ENCODE data around the gene RCOR1. TPM values are rescaled to one million over a fixed set of nuclear protein-coding genes. Genes with fewer than 3 reads are reported as not detected.

RCOR1 gene
- total RNA-seq, 2 experiments from 2014 or later: 16.1 to 16.2 TPM

DNA sequence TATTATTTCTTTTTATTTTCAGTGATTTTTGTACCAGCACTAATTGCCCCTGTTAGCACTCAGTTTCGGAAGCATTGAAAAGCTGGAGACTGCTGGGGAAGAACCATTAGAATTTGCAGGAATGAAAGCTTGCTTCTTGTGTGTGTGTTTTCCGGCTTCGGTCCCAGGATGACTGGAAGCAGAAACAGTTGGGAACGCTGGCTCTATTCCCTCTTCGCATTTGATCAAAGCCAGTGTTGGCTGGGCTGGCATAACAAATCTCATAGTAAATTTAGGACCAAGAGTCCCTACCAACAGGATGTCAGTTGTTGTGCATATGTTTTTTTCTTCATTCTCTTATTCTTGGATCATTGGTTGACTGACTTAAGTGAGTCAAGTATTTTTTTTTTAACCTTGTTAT is 131.2 kb downstream of the RCOR1 start:
- ATAC-seq (no peak), DNase-seq (no peak)
- no peaks in the 10 kb centered on the region for H3K9me3 Mint-ChIP-seq
- peaks cover 27% of the 10 kb centered on the region for H3K36me3 Mint-ChIP-seq (ENCODE audit: low read depth)
- H3K27ac Mint-ChIP-seq: no peak overlapping the region
- CTCF ChIA-PET: interaction anchor here (2.7 kb wide), 1 partner anchor 29 kb away, joined by 7 read pairs; no protein-coding TSS in a partner anchor
- no peak overlapping the region for H3K4me3 Mint-ChIP-seq
- POLR2A ChIA-PET: no interaction called here
- H3K4me1 Mint-ChIP-seq (ENCODE audit: low read depth): no peaks in the 10 kb centered on the region
- H3K27me3 Mint-ChIP-seq: no peaks in the 10 kb centered on the region
- intact Hi-C loops (cut with micrococcal nuclease): no loop called here
- TF ChIP-seq, protein P1, sequence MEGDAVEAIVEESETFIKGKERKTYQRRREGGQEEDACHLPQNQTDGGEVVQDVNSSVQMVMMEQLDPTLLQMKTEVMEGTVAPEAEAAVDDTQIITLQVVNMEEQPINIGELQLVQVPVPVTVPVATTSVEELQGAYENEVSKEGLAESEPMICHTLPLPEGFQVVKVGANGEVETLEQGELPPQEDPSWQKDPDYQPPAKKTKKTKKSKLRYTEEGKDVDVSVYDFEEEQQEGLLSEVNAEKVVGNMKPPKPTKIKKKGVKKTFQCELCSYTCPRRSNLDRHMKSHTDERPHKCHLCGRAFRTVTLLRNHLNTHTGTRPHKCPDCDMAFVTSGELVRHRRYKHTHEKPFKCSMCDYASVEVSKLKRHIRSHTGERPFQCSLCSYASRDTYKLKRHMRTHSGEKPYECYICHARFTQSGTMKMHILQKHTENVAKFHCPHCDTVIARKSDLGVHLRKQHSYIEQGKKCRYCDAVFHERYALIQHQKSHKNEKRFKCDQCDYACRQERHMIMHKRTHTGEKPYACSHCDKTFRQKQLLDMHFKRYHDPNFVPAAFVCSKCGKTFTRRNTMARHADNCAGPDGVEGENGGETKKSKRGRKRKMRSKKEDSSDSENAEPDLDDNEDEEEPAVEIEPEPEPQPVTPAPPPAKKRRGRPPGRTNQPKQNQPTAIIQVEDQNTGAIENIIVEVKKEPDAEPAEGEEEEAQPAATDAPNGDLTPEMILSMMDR (IDR thresholded peaks at IDR 0.05): no peak

DNA sequence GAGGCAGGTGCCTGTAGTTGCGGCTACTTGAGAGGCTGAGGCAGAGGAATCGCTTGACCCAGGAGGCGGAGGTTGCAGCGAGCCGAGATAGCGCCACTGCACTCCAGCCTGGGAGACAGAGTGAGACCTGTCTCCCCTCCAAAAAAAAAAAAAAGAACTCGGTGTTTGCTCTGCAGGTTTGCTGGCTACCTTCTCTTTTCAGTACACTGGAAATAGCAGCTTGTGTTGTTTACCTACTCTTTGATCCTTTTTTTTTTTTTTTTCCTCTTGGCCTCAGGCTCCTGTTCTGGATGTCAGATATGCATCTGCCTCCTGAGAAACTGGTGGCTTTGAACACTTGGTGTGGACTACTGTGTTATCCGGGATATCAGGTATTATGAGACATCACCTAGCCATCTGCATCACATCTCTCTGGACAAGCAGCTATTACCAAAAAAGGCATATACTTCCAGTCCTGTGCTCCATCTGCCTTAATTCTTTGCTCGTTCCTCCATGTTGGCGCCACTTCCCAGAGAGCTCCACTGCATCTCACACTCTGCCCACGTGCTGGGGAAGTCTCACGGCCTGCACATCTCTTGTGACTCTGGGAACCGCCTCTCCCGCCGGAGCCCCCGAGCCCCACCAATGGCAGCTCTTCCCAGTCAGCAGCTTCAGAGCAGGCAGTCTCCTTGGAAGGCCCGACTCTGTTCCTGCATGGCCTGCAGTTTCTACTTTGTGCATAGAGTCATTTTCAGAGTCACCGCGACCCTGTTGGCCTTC is 133.9 kb downstream of the RCOR1 start:
- ATAC-seq (no peak), DNase-seq (no peak)
- ChIA-PET POLR2A (no interaction called here), CTCF (interaction anchor here (0.7 kb wide), 1 partner anchor 46 kb away, joined by 3 read pairs; no protein-coding TSS in a partner anchor)
- peaks cover 15% of the 10 kb centered on the region for H3K36me3 Mint-ChIP-seq (ENCODE audit: low read depth)
- H3K4me3 Mint-ChIP-seq: no peak overlapping the region
- H3K27me3 Mint-ChIP-seq: no peaks in the 10 kb centered on the region
- H3K27ac Mint-ChIP-seq: no peak overlapping the region
- no peaks in the 10 kb centered on the region for H3K4me1 Mint-ChIP-seq (ENCODE audit: low read depth)
- TF ChIP-seq, protein P1 (IDR thresholded peaks at IDR 0.05): no peak
- no peaks in the 10 kb centered on the region for H3K9me3 Mint-ChIP-seq
- intact Hi-C loops (cut with micrococcal nuclease): no loop called here

DNA sequence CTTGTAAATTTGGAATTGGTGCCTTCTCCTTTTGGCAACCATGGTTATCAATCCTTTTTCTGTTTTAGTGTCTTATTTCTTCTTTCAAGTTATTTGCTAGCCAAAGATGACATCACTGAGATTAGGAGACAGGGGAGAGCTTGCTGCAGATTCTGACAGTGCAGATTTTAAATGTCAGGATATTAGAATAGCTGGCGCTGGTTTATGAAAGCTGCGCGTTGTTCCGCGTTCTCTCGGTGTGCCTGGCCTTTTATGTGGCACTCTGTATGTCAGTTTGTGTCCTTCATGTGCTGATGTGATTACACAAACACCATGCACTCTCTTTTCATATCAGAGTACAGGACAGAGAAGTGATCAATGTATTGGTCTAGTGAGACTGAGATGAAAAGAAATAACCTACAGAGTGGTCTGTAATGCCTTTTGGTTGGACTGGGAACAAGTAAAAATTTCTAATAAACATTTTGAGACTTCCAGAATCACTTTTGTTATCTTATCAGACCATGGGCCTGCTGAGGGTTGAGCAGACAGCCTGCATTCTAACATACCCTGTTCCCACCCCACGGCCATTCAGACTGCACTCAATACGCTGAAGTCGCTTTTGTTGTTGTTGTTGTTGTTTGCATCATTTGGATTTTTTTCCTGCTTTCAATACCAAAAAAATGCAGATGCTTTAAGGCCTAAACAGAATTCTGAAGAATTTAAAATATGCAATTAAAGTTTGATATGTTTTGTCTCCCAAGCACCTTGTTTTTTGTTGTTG is 135.1 kb downstream of the RCOR1 start:
- peaks cover 15% of the 10 kb centered on the region for H3K36me3 Mint-ChIP-seq (ENCODE audit: low read depth)
- DNase-seq: no peak
- no peak overlapping the region for H3K27ac Mint-ChIP-seq
- TF ChIP-seq, protein P1 (IDR thresholded peaks at IDR 0.05): no peak
- H3K4me1 Mint-ChIP-seq (ENCODE audit: low read depth): no peaks in the 10 kb centered on the region
- POLR2A ChIA-PET: no interaction called here
- intact Hi-C loops (cut with micrococcal nuclease): no loop called here
- H3K4me3 Mint-ChIP-seq: no peak overlapping the region
- H3K27me3 Mint-ChIP-seq: no peaks in the 10 kb centered on the region
- CTCF ChIA-PET: no interaction called here
- no peaks in the 10 kb centered on the region for H3K9me3 Mint-ChIP-seq
- no peak for ATAC-seq

DNA sequence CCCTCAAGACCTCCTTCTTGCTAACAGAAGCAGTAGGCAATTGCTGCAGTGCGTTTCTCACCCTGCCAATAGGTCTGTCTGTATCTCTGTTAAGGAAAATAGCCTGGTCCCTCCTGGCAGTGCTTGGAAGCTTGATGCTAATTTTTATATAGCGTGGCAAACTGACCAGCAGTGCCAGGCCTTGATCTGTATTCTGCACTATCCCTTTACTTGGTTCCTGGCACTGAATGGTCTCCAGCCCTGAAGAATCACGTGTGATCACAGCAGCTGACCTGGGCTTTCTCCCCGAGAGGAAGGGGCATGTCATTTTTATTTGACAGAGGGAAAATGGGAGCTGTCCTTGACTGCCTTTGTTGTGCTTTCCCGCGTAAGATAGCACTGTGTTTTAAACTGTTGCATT is 136.1 kb downstream of the RCOR1 start:
- H3K36me3 Mint-ChIP-seq (ENCODE audit: low read depth): peaks cover 15% of the 10 kb centered on the region
- H3K4me3 Mint-ChIP-seq: no peak overlapping the region
- H3K4me1 Mint-ChIP-seq (ENCODE audit: low read depth): no peaks in the 10 kb centered on the region
- TF ChIP-seq, protein P1 (IDR thresholded peaks at IDR 0.05): no peak
- no peak overlapping the region for H3K27ac Mint-ChIP-seq
- intact Hi-C loops (cut with micrococcal nuclease): no loop called here
- no peaks in the 10 kb centered on the region for H3K27me3 Mint-ChIP-seq
- ChIA-PET CTCF (interaction anchor here (2.2 kb wide), 1 partner anchor 34 kb away, joined by 14 read pairs; no protein-coding TSS in a partner anchor), POLR2A (interaction anchor here (1.2 kb wide), 2 partner anchors 9 kb away, joined by 3 read pairs; no protein-coding TSS in a partner anchor)
- H3K9me3 Mint-ChIP-seq: no peaks in the 10 kb centered on the region
- DNase-seq (no peak), ATAC-seq (no peak)

DNA sequence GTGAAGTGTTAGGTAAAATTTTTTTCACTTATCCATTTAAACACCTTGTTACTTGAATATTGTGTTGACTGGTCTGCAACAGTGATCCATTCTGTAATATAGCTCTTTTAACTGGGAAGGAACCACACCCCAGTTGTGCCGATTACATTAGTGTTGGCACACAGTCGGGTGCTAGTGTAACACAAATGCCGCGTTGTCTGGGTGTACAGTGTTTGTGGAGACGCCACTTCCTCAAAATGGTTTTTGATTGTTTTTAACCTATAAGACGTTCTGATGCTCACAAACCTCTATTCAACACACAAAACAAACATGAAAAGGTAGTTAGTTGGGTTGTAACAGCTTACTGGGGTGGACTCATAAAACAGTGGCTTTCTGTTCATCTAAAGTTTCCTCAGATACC is 136.8 kb downstream of the RCOR1 start:
- no peaks in the 10 kb centered on the region for H3K27me3 Mint-ChIP-seq

More for the DNA sequence above, 136.8 kb downstream of the RCOR1 start:
- H3K36me3 Mint-ChIP-seq (ENCODE audit: low read depth): peaks cover 15% of the 10 kb centered on the region
- no peaks in the 10 kb centered on the region for H3K9me3 Mint-ChIP-seq
- H3K4me3 Mint-ChIP-seq: no peak overlapping the region
- ATAC-seq (no peak), DNase-seq (no peak)
- H3K27ac Mint-ChIP-seq: no peak overlapping the region
- POLR2A ChIA-PET: interaction anchor here (1.2 kb wide), 2 partner anchors 8 to 10 kb away, joined by 3 read pairs; no protein-coding TSS in a partner anchor
- no peaks in the 10 kb centered on the region for H3K4me1 Mint-ChIP-seq (ENCODE audit: low read depth)
- intact Hi-C loops (cut with micrococcal nuclease): no loop called here
- TF ChIP-seq, protein P1 (IDR thresholded peaks at IDR 0.05): no peak
- CTCF ChIA-PET: interaction anchor here (2.2 kb wide), 1 partner anchor 35 kb away, joined by 14 read pairs; no protein-coding TSS in a partner anchor
